ENCODE measurements around the gene VPS29.
A peak's percentile ranks its signal among the peaks of the same experiment; 100 is the strongest.

VPS29 gene

DNA sequence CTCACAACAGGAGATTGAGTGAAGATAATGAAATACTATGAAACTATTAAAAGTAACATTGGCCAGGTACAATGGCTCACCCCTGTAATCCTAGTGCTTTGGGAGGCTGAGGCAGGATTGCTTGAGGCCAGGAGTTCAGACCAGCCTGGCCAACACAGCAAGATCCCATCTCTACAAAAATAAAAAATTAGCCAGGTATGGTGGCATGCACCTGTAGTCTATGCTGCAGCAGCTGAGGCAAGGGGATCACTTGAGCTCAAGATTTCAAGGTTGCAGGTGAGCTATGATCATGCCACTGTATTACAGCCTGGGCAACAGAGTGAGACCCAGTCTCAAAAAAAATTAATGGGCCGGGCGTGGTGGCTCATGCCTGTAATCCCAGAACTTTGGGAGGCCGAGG lies 15.1 kb upstream of the VPS29 start:
- TF ChIP-seq, protein P1, sequence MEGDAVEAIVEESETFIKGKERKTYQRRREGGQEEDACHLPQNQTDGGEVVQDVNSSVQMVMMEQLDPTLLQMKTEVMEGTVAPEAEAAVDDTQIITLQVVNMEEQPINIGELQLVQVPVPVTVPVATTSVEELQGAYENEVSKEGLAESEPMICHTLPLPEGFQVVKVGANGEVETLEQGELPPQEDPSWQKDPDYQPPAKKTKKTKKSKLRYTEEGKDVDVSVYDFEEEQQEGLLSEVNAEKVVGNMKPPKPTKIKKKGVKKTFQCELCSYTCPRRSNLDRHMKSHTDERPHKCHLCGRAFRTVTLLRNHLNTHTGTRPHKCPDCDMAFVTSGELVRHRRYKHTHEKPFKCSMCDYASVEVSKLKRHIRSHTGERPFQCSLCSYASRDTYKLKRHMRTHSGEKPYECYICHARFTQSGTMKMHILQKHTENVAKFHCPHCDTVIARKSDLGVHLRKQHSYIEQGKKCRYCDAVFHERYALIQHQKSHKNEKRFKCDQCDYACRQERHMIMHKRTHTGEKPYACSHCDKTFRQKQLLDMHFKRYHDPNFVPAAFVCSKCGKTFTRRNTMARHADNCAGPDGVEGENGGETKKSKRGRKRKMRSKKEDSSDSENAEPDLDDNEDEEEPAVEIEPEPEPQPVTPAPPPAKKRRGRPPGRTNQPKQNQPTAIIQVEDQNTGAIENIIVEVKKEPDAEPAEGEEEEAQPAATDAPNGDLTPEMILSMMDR (IDR thresholded peaks at IDR 0.05; ENCODE audit: extremely low read depth, missing control alignments), result no peak
- DNase-seq (ENCODE audit: low spot score), result no peak

DNA sequence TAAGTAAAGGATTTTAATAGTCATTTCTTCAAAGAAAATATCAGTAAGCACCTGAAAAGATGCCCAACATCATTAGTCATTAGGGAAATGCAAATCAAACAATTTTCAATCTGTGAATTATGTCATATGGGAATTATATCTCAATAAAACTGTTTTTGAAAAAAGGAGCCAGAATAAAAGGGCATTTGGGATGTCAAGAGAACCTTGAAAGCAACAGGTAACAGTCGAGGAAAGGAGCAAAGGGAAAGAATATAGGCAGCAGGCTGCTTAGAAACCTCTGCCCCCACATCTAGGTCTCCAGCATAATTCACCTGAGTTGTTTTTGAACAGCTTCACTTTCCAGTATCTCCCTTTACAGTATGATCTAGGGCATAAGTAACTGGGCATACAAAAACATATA lies 12.5 kb upstream of the VPS29 start:
- TF ChIP-seq, protein P1 (IDR thresholded peaks at IDR 0.05; ENCODE audit: extremely low read depth, missing control alignments), result no peak
- DNase-seq (ENCODE audit: low spot score), result no peak

DNA sequence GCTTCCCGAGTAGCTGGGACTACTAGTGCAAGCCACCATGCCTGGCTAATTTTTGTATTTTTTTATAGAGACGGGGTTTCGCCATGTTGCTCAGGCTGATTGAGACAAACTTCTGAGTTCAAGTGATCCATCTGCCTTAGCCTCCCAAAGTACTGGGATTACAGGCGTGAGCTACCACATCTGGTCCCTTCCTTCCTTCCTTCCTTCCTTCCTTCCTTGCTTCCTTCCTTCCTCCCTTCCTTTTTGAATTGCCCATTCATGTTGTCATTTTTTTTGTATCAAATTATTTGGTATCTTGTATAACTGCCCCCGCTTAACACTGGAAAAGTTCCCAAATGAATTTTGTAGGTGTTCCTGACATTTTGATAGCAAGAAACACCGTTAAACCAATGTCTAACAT lies 11.9 kb upstream of the VPS29 start:
- TF ChIP-seq, protein P1 (IDR thresholded peaks at IDR 0.05; ENCODE audit: extremely low read depth, missing control alignments), result no peak
- DNase-seq (ENCODE audit: low spot score), result no peak

DNA sequence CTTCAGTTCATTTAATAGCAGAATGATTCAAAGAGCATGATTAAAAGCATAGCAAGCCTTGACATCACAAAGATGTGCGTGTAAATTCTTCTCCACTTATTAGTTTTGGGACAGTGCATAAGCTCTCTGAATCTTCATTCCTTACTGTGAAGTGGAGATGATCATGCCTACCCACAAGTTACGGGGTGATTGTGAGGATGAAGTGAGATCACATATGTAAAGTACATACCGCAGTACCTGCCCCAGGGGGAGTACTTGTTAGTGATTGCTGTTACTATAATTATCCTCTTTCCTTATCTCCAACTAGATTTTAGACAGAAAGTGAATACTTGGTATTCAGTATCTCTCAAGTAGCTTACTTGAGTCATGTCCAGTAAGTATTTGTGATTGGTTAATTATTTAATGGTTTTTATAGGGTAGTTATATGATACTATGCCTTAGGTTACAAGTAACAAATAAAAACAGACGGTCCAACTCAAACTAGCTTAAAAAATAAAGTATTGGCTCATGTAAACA lies 6.2 kb upstream of the VPS29 start:
- DNase-seq (ENCODE audit: low spot score), result no peak
- TF ChIP-seq, protein P1 (IDR thresholded peaks at IDR 0.05; ENCODE audit: extremely low read depth, missing control alignments), result no peak

DNA sequence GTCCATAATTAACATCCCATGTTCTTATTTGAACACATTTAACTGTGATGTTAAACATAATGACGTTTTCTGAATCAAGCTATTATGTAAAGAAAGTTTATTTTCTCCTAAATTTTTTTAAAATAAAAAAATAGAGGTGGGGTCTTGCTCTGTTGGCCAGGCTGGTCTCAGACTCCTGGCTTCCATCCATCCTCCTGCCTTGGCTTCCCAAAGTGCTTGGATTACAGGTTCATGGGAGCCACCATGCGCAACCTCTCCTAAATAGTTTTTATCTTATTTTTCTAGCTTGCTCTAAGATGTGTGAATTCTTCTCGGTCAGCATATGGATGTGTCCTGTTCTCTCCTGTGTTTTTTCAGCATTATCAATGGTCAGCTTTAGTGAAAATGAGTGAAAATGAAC lies 3.4 kb upstream of the VPS29 start:
- DNase-seq (ENCODE audit: low spot score), result no peak
- TF ChIP-seq, protein P1 (IDR thresholded peaks at IDR 0.05; ENCODE audit: extremely low read depth, missing control alignments), result no peak

DNA sequence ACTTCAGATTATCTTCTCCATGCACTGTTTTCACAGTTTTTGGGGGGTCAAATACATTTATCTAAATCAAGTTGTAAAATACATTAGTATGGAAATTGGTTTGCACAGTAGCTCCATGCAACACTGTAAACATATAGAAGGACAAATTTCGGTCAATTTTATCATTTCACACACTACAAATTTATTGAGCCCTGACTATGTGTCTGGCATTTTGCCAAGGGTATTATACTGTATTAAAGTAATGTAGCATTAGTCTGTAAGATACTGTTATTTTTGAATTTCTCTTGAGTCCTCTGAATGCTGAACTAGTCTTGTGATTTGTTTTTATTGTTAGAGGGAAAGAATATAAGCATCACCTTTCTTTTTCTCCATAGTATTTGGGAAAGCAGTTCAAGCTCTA lies 1.5 kb upstream of the VPS29 start:
- no peak for DNase-seq (ENCODE audit: low spot score)
- TF ChIP-seq, protein P1 (IDR thresholded peaks at IDR 0.05; ENCODE audit: extremely low read depth, missing control alignments), result no peak

DNA sequence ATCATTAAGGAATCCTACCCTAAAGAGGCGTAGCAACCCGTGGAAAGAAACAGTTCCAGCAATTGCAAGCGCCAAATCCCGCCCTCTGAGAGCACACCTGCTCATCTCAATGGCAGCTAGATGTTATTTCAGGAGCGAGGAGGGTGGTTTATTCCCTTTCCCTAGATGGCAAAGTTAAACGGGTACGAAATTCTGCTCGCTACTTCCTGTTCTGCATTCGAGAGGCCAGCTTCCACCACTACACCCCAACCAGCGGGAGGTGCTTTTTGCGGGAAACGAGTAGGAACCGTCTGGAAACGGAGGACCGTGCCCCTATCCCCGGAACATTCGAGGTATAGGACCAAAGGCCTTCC lies 536 bp downstream of the VPS29 start:
- TF ChIP-seq, protein P1 (IDR thresholded peaks at IDR 0.05; ENCODE audit: extremely low read depth, missing control alignments), result no peak
- DNase-seq (ENCODE audit: low spot score), result peak; percentile 18
